Gastrocnemius medialis (tissue), 4 donors: Measurements from ENCODE around the gene THAP7. TPM values are rescaled to one million over a fixed set of nuclear protein-coding genes. Genes with fewer than 3 reads are reported as not detected.
A peak's percentile ranks its signal among the peaks of the same experiment; 100 is the strongest.

Source experiments
- ATAC-seq, 2 donors: fragments of 150-250 bp; one replicate each; pipeline ENCODE4 v1.9.1; 2016
- DNase-seq, 2 donors: peaks; one replicate each; pipeline ENCODE4 v3.0.0-alpha.2; 2019
- H3K27ac ChIP-seq, 4 donors: fragments of 200-600 bp; sonication (generic); 1 replicate in 1 of 4; 2 replicates in 3 of 4; pipeline ENCODE4 v1.5.1; 2016 to 2018; ENCODE audit warnings: mild to moderate bottlenecking in 2 of 4, moderate library complexity in 1 of 4
- H3K27me3 ChIP-seq, 3 donors: fragments of 200-600 bp; sonication (generic) in 2 of 3; 1 replicate in 1 of 3; 2 replicates in 2 of 3; pipeline versions ENCODE4 v1.5.1 to v1.6.0; 2016 to 2019; ENCODE audit warnings: mild to moderate bottlenecking in 1 of 3, moderate library complexity in 1 of 3
- H3K36me3 ChIP-seq, 2 donors: fragments of 200-600 bp; sonication (generic) in 1 of 2; one replicate each; pipeline ENCODE4 v1.5.1; 2017 to 2018
- H3K4me1 ChIP-seq, 2 donors: fragments of 200-600 bp; sonication (generic) in 1 of 2; one replicate each; pipeline ENCODE4 v1.5.1; 2016 to 2017; ENCODE audit warnings: mild to moderate bottlenecking in 2 of 2
- H3K4me3 ChIP-seq, 4 donors: fragments of 200-600 bp; sonication (generic) in 3 of 4; 1 replicate in 1 of 4; 2 replicates in 3 of 4; pipeline ENCODE4 v1.5.1; 2016 to 2019; ENCODE audit warnings: mild to moderate bottlenecking in 2 of 4
- H3K9me3 ChIP-seq, 3 donors: fragments of 200-600 bp; sonication (generic) in 2 of 3; 1 replicate in 1 of 3; 2 replicates in 2 of 3; pipeline ENCODE4 v1.5.1; 2016 to 2019
- POLR2A ChIP-seq, 2 donors: fragments of 450-650 bp; IDR thresholded peaks; one replicate each; pipeline ENCODE4 v1.6.1; 2017; ENCODE audit warnings: antibody characterized with exemption in 2 of 2, mild to moderate bottlenecking in 2 of 2, moderate library complexity in 2 of 2
- in situ Hi-C, 4 donors: fragments of 200-750 bp; cut with MboI; loops; one replicate each; pipeline versions ENCODE4 v1.15.0 to v1.8.0; 2017; ENCODE audit warnings: low sequenced_read_pairs in 4 of 4
- intact Hi-C: fragments of 100-400 bp; cut with DNase I; formaldehyde crosslinking; loops from one replicate; pipeline ENCODE4 v1.15.1; 2023; ENCODE audit warnings: low total_unique reads
- total RNA-seq, 4 donors: library from RNA; depleted of rRNA; stranded (reverse); fragments of >200 nt; gene quantifications; one replicate each; pipeline versions ENCODE4 v1.1.0 to v1.2.3, GENCODE V29; 2016
- TF ChIP-seq, protein P1 (sequence below), 5 experiments: fragments of 450-650 bp in 3 of 5; fragments of 200-600 bp in 2 of 5; sonication (generic) in 2 of 5; IDR thresholded peaks in 4 of 5; conservative IDR thresholded peaks in 1 of 5; 1 replicate in 4 of 5; 2 replicates in 1 of 5; pipeline ENCODE4 v1.5.1; 2016 to 2019; ENCODE audit warnings: antibody characterized with exemption in 5 of 5, mild to moderate bottlenecking in 3 of 5, moderate library complexity in 3 of 5

The THAP7 gene
- total RNA-seq, 4 donors from 2014 or later, result 44.8 to 76.2 (median 61.7) TPM

DNA sequence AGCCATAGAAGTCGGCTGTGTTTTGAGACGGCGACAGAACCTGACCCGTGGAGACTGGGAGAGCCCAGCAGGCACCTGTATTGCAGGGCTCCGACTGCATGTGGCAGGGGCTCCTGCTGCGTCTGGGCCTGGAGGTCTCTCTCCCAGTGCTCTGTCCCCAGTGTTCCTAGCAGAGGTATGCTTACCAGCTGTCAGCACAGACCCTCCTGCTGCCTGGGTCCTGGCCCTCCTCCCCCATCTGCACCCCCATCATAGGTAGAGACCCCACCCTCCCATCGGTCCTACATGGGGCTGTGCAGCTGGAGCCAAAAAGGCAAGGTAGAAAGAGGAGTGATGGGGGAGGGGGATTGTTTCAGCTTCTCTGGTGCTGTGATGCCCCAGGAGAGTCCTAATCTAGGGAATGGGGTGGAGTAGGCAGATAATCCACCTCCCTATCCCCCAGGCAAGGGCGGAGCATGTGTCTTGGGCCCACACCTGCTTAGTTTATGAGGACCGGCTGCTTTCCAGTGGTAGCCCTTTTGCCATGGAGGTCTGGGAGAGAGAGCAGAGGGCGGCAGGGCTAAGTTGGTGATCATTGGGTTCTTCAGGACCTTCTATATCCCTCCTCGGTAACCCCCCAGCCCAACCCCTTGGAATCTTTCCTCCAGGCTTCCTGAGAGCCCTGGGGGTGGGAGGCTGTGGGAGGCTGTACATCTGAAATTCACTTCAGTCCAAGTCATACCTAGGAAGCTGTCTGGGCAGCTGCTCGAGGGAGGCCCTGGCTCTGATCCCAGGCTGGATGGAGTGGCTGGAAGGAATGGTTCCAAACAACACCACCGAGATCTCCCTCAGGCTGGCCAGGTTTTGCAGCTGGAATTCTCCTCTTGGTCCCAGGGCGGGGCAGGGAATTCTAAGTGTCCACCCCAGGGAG, 25.1 kb upstream of the THAP7 start:
- peaks cover 0 to 3% of the 10 kb centered on the region in 2 donors for H3K4me1 ChIP-seq
- H3K36me3 ChIP-seq, result peaks cover 0 to 18% of the 10 kb centered on the region in 2 donors
- TF ChIP-seq, protein P1, sequence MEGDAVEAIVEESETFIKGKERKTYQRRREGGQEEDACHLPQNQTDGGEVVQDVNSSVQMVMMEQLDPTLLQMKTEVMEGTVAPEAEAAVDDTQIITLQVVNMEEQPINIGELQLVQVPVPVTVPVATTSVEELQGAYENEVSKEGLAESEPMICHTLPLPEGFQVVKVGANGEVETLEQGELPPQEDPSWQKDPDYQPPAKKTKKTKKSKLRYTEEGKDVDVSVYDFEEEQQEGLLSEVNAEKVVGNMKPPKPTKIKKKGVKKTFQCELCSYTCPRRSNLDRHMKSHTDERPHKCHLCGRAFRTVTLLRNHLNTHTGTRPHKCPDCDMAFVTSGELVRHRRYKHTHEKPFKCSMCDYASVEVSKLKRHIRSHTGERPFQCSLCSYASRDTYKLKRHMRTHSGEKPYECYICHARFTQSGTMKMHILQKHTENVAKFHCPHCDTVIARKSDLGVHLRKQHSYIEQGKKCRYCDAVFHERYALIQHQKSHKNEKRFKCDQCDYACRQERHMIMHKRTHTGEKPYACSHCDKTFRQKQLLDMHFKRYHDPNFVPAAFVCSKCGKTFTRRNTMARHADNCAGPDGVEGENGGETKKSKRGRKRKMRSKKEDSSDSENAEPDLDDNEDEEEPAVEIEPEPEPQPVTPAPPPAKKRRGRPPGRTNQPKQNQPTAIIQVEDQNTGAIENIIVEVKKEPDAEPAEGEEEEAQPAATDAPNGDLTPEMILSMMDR (IDR thresholded peaks at IDR 0.05 in 4 of 5, conservative IDR thresholded peaks at IDR 0.05 in 1 of 5), result no peak
- no peak for TF ChIP-seq POLR2A (IDR thresholded peaks at IDR 0.05)
- peak; percentile 37 to 53 for ATAC-seq
- H3K4me3 ChIP-seq, result no peak overlapping the region
- intact Hi-C loops (no loop called here), in situ Hi-C loops (no loop called here)
- peak in 1 of 2 donors; percentile 65 for DNase-seq
- no peaks in the 10 kb centered on the region for H3K9me3 ChIP-seq
- H3K27me3 ChIP-seq, result peaks cover 8 to 9% (median 8%) of the 10 kb centered on the region in 3 donors
- no peak overlapping the region for H3K27ac ChIP-seq

- no peak overlapping the region for H3K27ac ChIP-seq
- H3K9me3 ChIP-seq, result no peaks in the 10 kb centered on the region
- intact Hi-C loops (no loop called here), in situ Hi-C loops (no loop called here)
- no peaks in the 10 kb centered on the region for H3K27me3 ChIP-seq
- no peaks in the 10 kb centered on the region for H3K4me1 ChIP-seq
- no peak for ATAC-seq
- no peak overlapping the region for H3K4me3 ChIP-seq
- no peak for DNase-seq
- TF ChIP-seq POLR2A (IDR thresholded peaks at IDR 0.05), result no peak
- TF ChIP-seq, protein P1 (IDR thresholded peaks at IDR 0.05 in 4 of 5, conservative IDR thresholded peaks at IDR 0.05 in 1 of 5), result no peak
- peaks cover 0 to 18% of the 10 kb centered on the region in 2 donors for H3K36me3 ChIP-seq
Observed at GRCh38 chr22:21025763-21026755, 24.1 kb upstream of the THAP7 start.

DNA sequence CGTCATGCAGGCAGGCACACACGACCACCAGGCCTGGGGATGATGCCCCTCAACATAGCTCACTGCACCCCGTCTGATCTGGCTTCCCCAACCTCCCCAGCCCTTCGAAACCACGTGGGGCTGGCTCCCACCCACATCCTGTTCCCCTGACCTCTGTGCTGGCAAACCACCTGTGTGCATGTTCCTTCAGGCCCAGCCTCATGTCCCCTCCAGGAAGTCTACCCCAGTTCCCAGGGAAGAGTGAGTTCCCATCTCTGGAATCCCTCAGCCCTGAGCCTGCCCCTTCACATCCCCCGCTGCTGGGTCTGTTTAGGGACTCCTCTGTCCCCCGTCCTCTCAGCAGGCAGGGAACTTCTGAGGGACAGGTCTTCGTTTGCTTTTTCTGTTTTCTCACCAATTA, 23.3 kb upstream of the THAP7 start:
- Histone ChIP-seq H3K27me3 (no peaks in the 10 kb centered on the region), H3K4me1 (no peaks in the 10 kb centered on the region), H3K4me3 (no peak overlapping the region), H3K27ac (no peak overlapping the region), H3K9me3 (no peaks in the 10 kb centered on the region), H3K36me3 (peaks cover 0 to 18% of the 10 kb centered on the region in 2 donors)
- no peak for TF ChIP-seq POLR2A (IDR thresholded peaks at IDR 0.05)
- TF ChIP-seq, protein P1 (IDR thresholded peaks at IDR 0.05 in 4 of 5, conservative IDR thresholded peaks at IDR 0.05 in 1 of 5), result no peak
- ATAC-seq (no peak), DNase-seq (no peak)
- intact Hi-C loops (no loop called here), in situ Hi-C loops (no loop called here)

- in situ Hi-C loops (no loop called here), intact Hi-C loops (no loop called here)
- peaks cover 0 to 18% of the 10 kb centered on the region in 2 donors for H3K36me3 ChIP-seq
- H3K27me3 ChIP-seq, result no peaks in the 10 kb centered on the region
- H3K4me1 ChIP-seq, result no peaks in the 10 kb centered on the region
- no peak overlapping the region for H3K27ac ChIP-seq
- no peak for ATAC-seq
- no peak overlapping the region for H3K4me3 ChIP-seq
- TF ChIP-seq, protein P1 (IDR thresholded peaks at IDR 0.05 in 4 of 5, conservative IDR thresholded peaks at IDR 0.05 in 1 of 5), result no peak
- H3K9me3 ChIP-seq, result no peaks in the 10 kb centered on the region
- no peak for DNase-seq
Observed at GRCh38 chr22:21022955-21023614, 21.2 kb upstream of the THAP7 start.
